ENCODE results near the gene SLC12A1.

Gene SLC12A1

DNA sequence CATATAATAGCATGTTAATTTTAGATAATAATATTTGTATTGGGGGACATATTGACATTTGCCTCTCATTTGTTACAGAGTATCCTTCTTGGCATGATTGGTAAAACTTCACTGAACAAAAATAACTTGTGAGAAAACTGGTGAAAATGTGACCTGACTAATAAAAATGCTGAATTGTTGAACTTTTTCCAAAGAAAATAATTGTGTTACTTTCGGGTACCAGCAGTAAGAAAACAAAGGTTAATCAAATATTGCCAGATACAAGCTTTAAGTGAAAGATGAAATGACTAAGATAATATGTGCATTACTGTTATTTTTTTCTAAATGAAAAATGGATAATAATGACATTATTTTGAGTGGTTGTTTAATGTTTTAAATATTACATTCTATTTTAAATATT, 15.2 kb downstream of the SLC12A1 start:
- H3K9me3 Mint-ChIP-seq, result no peaks in the 10 kb centered on the region
- no peaks in the 10 kb centered on the region for H3K27me3 Mint-ChIP-seq
- H3K36me3 Mint-ChIP-seq (ENCODE audit: low read depth), result no peaks in the 10 kb centered on the region
- no peak overlapping the region for H3K4me3 Mint-ChIP-seq
- H3K27ac Mint-ChIP-seq, result no peak overlapping the region
- no peaks in the 10 kb centered on the region for H3K4me1 Mint-ChIP-seq (ENCODE audit: low read depth)

DNA sequence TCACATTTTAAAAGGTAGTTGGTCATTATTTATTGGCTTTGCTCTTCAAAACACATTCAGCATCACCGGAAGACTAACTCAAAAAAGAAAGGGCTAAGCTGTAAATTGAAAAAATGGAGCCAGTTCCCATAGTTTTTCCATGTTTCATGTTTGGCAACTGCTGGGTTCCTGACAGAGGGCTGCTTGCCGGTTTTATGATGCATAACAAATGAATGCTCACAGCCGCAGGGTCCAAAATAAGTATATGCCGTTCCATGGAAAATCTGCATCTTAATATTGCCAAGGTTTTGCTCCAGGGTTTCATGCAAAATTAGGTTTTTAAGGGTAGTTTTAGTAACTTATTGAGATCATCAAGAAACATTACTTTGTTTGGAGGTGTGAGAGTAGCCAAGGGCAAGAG, 15.8 kb downstream of the SLC12A1 start:
- Mint-ChIP-seq H3K9me3 (no peaks in the 10 kb centered on the region), H3K27me3 (no peaks in the 10 kb centered on the region), H3K36me3 (ENCODE audit: low read depth) (no peaks in the 10 kb centered on the region), H3K27ac (no peak overlapping the region), H3K4me1 (ENCODE audit: low read depth) (no peaks in the 10 kb centered on the region), H3K4me3 (no peak overlapping the region)

DNA sequence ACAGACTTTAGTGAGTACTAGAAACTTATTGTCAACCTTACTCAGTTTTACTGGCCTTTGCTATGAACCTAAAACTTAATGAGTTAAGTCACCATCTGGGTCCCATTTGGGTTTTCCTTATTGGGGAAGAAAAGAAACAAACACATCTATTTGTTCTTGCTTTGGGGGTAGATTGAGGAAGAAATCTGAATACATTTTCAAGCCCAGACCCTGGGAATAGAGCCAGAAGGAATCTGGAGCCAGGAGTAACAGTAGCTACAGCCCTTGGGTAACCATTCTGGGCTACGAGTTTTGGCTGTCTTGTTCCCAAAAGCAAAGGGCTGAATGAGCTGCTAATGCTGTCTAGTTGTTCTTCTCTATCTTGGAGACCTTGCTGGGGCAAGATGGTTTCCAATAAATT, 16.5 kb downstream of the SLC12A1 start:
- Mint-ChIP-seq H3K4me3 (no peak overlapping the region), H3K27me3 (no peaks in the 10 kb centered on the region), H3K36me3 (ENCODE audit: low read depth) (no peaks in the 10 kb centered on the region), H3K27ac (no peak overlapping the region), H3K4me1 (ENCODE audit: low read depth) (no peaks in the 10 kb centered on the region), H3K9me3 (no peaks in the 10 kb centered on the region)

DNA sequence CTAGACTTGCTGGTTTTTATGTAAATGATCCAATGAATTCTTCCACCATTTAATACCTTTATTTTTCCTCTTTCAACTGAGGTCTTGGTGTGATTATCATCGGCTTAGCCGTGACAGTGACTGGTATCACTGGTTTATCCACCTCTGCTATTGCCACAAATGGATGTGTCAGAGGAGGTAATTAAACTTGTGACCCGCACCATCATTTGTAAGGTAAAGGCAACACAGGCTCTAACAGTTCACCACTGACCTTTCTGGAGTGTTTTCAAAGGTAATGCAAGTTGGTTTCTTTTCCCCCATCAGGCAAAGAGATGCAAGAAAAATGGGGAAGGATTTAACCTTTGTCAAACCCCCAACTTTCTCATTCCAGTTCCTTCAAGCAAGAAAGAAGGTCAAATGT, 19.7 kb downstream of the SLC12A1 start:
- Mint-ChIP-seq H3K27ac (no peak overlapping the region), H3K36me3 (ENCODE audit: low read depth) (no peaks in the 10 kb centered on the region), H3K9me3 (no peaks in the 10 kb centered on the region), H3K27me3 (no peaks in the 10 kb centered on the region), H3K4me3 (no peak overlapping the region), H3K4me1 (ENCODE audit: low read depth) (no peaks in the 10 kb centered on the region)

DNA sequence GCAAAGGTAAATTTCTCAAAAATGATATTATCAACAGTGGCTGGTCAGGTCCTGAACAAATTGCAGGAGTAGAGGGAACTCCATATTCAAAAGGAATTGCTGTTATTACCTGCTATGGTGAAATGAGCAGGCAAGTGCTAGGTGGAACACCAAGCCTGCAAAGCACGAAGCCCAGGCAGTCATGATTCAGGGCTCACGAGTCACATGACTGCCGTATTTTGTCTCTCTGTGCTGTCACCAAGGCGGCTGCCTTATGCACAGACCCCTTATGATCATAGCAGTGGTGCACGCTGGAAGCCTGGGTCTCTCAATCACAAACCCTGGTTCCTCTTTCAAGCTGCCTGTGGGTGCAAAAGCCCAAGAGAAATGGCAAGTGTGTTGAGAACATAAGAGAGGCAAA, 24.4 kb downstream of the SLC12A1 start:
- Mint-ChIP-seq H3K4me3 (no peak overlapping the region), H3K27me3 (peaks cover 4% of the 10 kb centered on the region), H3K36me3 (ENCODE audit: low read depth) (no peaks in the 10 kb centered on the region), H3K9me3 (no peaks in the 10 kb centered on the region), H3K27ac (no peak overlapping the region), H3K4me1 (ENCODE audit: low read depth) (no peaks in the 10 kb centered on the region)

DNA sequence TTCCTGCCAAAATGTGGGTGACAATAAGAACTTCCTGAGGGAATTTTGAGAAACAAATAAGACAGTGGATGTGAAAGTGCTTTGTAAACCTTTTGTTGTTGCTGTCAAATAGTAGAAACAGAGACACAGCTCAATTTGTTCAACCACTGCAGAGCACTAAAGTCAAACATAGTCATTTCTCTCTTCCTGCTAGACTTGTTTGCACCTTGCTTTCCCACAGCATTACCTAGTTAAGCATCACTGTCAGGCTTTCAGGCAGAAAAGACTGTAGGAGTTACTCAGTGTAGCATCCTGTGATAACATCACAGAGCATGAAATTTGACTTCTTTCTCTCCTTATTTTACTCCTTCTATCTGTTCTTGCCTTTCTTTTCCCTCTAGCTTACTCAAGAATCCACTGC, 27.1 kb downstream of the SLC12A1 start:
- Mint-ChIP-seq H3K27ac (no peak overlapping the region), H3K27me3 (peaks cover 7% of the 10 kb centered on the region), H3K9me3 (no peaks in the 10 kb centered on the region), H3K4me1 (ENCODE audit: low read depth) (no peaks in the 10 kb centered on the region), H3K4me3 (no peak overlapping the region), H3K36me3 (ENCODE audit: low read depth) (no peaks in the 10 kb centered on the region)

DNA sequence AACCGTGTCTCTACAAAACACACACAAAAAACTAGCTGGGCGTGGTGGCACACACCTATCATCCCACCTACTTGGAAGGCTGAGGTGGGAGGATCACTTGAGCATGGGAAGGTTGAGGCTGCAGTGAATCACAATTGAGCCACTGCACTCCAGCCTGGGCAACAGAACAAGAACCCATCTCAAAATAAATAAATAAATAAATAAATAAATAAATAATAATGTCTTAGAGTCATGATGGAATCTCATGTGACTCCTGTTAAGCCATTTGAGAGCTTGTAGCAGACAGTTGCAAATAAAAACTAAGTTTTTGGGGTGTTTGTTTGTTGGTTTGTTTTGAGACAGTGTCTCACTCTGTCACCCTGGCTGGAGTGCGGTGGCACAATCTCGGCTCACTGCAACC, 33.2 kb downstream of the SLC12A1 start:
- Mint-ChIP-seq H3K36me3 (ENCODE audit: low read depth) (no peaks in the 10 kb centered on the region), H3K9me3 (no peaks in the 10 kb centered on the region), H3K4me1 (ENCODE audit: low read depth) (no peaks in the 10 kb centered on the region), H3K27me3 (peaks cover 7% of the 10 kb centered on the region), H3K27ac (no peak overlapping the region), H3K4me3 (no peak overlapping the region)

DNA sequence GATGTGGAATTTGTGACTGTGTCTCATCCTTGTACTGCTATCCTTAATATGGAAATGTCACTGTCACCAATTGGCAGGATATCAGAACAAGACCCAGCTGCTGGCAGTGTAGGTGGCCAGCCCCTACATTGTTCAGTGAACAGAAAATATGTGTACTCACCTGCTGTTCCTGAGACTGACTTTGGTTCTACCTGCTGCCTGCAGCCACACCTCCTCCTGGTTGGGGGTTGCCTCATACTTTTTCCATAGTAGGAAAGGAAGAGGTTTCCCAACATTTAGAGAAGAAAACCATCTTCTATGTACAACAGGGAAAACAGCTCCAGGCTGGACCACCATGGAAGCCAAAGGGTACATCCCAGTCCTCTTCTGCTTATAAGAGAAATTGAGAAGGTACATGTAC, 35.9 kb downstream of the SLC12A1 start:
- Mint-ChIP-seq H3K36me3 (ENCODE audit: low read depth) (no peaks in the 10 kb centered on the region), H3K27ac (no peak overlapping the region), H3K4me3 (no peak overlapping the region), H3K27me3 (peaks cover under 1% of the 10 kb centered on the region), H3K4me1 (ENCODE audit: low read depth) (no peaks in the 10 kb centered on the region), H3K9me3 (no peaks in the 10 kb centered on the region)

DNA sequence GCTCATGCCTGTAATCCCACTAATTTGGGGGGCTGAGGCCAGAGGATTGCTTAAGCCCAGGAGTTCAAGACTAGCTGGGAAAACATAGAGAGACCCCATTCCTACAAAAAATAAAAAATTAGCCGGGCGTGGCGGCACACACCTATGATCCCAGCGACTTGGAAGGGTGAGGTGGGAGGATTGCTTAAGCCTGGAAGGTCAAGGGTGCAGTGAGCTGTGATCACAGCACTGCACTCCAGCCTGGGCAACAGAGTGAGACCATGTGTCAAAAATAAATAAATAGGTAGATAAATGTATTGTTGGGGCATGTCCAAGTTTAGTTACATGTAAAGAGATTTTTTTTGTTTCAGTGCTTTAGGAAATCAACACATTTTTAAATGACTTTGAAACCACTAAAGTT, 36.4 kb downstream of the SLC12A1 start:
- Mint-ChIP-seq H3K36me3 (ENCODE audit: low read depth) (no peaks in the 10 kb centered on the region), H3K27ac (no peak overlapping the region), H3K4me3 (no peak overlapping the region), H3K4me1 (ENCODE audit: low read depth) (no peaks in the 10 kb centered on the region), H3K9me3 (no peaks in the 10 kb centered on the region), H3K27me3 (no peaks in the 10 kb centered on the region)

DNA sequence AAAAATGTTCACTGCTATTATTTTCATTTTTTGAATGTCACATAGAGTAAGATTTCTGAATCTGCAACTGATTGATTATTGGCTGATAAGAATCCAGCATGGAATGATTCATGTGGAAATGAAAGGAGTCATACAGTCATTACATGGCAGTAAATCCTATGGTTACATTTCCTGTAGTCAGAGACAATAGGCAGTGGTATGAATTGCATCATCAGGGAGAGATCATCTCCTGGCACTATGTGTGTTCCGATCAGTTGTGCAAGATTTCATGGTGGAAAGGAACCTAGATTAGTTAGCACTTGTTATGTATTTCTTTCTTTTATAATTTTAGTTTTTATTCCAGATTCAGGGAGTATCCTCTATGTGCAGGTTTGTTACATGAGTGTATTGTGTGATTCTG, 38.8 kb downstream of the SLC12A1 start:
- Mint-ChIP-seq H3K27ac (no peak overlapping the region), H3K36me3 (ENCODE audit: low read depth) (no peaks in the 10 kb centered on the region), H3K4me1 (ENCODE audit: low read depth) (no peaks in the 10 kb centered on the region), H3K27me3 (no peaks in the 10 kb centered on the region), H3K4me3 (no peak overlapping the region), H3K9me3 (no peaks in the 10 kb centered on the region)

DNA sequence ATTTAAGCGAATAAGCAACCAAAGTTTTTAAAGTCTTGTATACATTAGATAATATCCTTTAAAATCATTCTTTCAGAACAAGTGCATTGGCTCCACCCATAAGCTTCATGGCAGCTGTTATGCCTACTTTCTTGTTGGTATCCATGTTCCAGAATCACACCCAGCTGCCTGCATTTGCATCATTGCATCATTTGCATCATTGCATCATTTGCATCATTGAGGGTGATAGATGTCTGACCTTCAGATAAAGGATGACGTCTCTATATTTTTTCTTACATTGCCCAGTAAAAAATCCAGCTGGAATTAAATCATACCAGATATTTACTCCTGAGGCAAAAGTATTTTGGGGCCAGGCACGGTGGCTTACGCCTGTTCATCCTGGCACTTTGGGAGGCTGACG, 42.3 kb downstream of the SLC12A1 start:
- H3K36me3 Mint-ChIP-seq (ENCODE audit: low read depth), result no peaks in the 10 kb centered on the region
- peaks cover 22% of the 10 kb centered on the region for H3K27me3 Mint-ChIP-seq

DNA sequence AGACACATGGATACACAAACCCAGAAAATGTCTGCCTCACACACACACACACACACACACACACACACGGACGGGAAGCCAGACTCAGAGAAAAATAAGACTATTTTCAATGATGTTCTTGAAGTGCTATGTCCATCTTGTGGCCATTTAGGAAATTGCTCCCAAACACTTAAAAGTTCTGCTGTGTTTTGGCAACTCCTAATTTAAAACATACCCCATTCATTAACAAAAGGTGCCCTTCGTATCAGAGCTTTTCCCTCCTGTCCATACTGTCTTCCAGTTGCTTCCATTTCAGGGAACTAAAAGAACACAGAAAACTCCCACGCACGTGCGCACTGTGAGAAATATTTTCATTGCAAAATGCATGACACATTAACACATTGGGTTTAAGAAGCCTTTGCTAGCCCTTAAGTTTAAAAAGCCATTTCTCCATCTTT, 44.6 kb downstream of the SLC12A1 start:
- no peaks in the 10 kb centered on the region for H3K36me3 Mint-ChIP-seq (ENCODE audit: low read depth)
- H3K4me3 Mint-ChIP-seq, result no peak overlapping the region
- no peak overlapping the region for H3K27ac Mint-ChIP-seq
- H3K4me1 Mint-ChIP-seq (ENCODE audit: low read depth), result no peaks in the 10 kb centered on the region
- H3K27me3 Mint-ChIP-seq, result peaks cover 22% of the 10 kb centered on the region
- no peaks in the 10 kb centered on the region for H3K9me3 Mint-ChIP-seq

More for the DNA sequence above, 42.3 kb downstream of the SLC12A1 start:
- no peak overlapping the region for H3K4me3 Mint-ChIP-seq
- H3K9me3 Mint-ChIP-seq, result no peaks in the 10 kb centered on the region
- no peak overlapping the region for H3K27ac Mint-ChIP-seq
- H3K4me1 Mint-ChIP-seq (ENCODE audit: low read depth), result no peaks in the 10 kb centered on the region

DNA sequence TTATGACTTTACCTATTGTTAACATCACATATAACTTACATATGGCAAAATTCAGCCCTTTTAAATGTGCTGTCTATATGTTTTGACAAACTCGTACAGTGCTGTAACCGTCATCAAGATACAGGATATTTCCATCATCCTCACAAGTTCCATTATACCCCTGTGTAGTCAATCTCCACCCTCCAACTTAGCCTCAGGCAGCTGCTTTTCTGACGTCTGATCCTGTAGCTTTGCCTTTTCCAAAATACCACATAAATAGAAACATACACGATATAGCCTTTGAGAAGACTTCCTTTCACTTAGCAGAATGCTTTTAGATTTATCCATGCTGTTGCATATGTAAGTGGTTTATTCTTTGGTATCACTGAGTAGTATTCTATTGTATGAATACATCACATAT, 47.1 kb downstream of the SLC12A1 start:
- Mint-ChIP-seq H3K4me3 (no peak overlapping the region), H3K27ac (no peak overlapping the region), H3K27me3 (peaks cover 22% of the 10 kb centered on the region), H3K4me1 (ENCODE audit: low read depth) (no peaks in the 10 kb centered on the region), H3K9me3 (no peaks in the 10 kb centered on the region), H3K36me3 (ENCODE audit: low read depth) (no peaks in the 10 kb centered on the region)

DNA sequence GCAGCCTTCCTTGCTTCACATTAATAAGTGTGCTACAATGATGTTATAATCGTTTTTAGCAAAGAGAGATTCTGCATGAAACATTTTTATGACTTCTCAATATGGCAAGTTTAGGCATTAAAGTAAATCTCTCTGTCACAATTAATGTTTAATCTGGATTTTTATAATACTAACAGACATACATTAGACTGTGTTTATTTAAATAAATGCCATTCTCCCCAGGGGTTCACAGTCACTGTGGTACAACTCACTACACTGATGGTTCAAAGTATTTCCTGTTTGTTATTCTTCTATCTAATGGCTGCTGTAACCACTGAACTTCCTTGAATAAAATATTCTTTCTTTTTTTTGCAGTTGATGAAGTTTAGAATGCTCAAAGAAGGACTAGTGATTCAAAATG, 59.0 kb downstream of the SLC12A1 start:
- no peaks in the 10 kb centered on the region for H3K9me3 Mint-ChIP-seq
- no peak overlapping the region for H3K4me3 Mint-ChIP-seq
- H3K27me3 Mint-ChIP-seq, result peaks cover 3% of the 10 kb centered on the region
- no peaks in the 10 kb centered on the region for H3K36me3 Mint-ChIP-seq (ENCODE audit: low read depth)
- no peak overlapping the region for H3K27ac Mint-ChIP-seq
- H3K4me1 Mint-ChIP-seq (ENCODE audit: low read depth), result no peaks in the 10 kb centered on the region

DNA sequence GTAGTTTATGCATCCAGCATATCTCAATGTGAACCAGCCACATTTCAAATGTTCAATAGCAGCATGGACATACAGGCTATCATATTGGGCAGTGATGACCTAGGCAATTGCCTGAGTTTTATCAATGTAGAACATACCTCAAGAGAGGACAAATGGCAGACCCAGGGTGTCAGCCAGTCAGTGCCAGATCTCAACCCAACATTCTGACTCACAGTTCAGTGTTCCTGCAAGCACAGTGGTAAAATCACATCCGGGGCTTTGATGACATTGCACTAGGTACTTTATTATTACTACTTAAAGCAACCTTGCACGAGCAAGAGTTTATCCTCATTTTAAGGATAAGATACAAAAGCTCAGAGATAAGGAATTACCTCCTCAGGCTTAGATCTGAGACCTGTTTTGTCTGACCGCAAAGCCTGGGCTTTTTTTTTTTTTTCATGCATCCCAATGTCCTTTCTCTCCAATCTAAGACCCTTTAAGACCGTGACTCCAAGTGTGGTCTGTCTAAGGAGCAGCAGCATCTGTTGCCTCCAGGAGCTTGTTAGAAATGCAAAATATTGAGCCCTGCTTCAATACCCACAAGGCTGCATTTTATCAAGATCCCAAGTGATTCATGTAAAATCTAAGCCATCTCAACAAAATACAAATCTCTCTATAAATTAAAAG, 60.1 kb downstream of the SLC12A1 start:
- Mint-ChIP-seq H3K27me3 (peaks cover 3% of the 10 kb centered on the region), H3K36me3 (ENCODE audit: low read depth) (no peaks in the 10 kb centered on the region), H3K4me3 (no peak overlapping the region), H3K27ac (no peak overlapping the region), H3K9me3 (no peaks in the 10 kb centered on the region), H3K4me1 (ENCODE audit: low read depth) (no peaks in the 10 kb centered on the region)

DNA sequence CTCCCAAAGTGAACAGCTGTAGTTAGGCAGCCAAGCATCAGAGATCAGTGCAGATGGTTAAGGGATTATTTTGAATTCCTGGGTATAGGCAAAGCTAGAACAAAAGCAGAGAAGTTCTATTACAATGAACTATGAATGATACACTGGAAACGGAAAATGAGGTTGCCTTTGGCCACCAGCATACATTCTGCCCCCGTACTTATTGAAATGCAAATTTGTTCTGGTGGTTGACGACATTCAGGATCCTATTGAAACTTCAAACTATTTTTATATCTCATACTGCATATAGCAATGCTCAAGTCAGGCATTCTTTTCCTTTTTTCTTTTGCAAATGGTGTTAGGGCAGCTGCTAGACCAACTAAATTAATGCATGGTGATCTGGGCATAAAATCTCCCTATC, 61.7 kb downstream of the SLC12A1 start:
- Mint-ChIP-seq H3K9me3 (no peaks in the 10 kb centered on the region), H3K27ac (no peak overlapping the region), H3K4me3 (no peak overlapping the region), H3K4me1 (ENCODE audit: low read depth) (no peaks in the 10 kb centered on the region), H3K36me3 (ENCODE audit: low read depth) (no peaks in the 10 kb centered on the region), H3K27me3 (peaks cover 3% of the 10 kb centered on the region)
